HCT116 (cell line): ENCODE measurements around the gene RAB26.

Source experiments
- POLR2A ChIP-seq: IDR thresholded peaks from 2 replicates; pipeline ENCODE4 v1.7.0; 2011; ENCODE audit warnings: borderline replicate concordance; ENCODE audit not compliant: insufficient read depth, insufficient read length; ENCODE audit errors: extremely low read depth
- YY1 ChIP-seq: IDR thresholded peaks from 2 replicates; pipeline ENCODE4 v1.6.1; 2011; ENCODE audit warnings: low read length, low read depth, moderate library complexity, mild to moderate bottlenecking; ENCODE audit not compliant: insufficient replicate concordance; ENCODE audit errors: extremely low read depth
- ZNF274 ChIP-seq: fragments of 200-500 bp; sonication (Bioruptor generic); IDR thresholded peaks from 2 replicates; pipeline ENCODE4 v1.6.1; 2014; ENCODE audit warnings: mild to moderate bottlenecking, low read depth, low read length, inconsistent platforms
- TF ChIP-seq, protein P1 (sequence below), 3 experiments: fragments of 200-600 bp in 1 of 3; sonication (generic) in 1 of 3; IDR thresholded peaks in 2 of 3; conservative IDR thresholded peaks in 1 of 3; 2 replicates each; pipeline ENCODE4 v1.5.1; 2012 to 2017; ENCODE audit warnings: low read depth in 2 of 3, low read length in 2 of 3, antibody characterized with exemption in 1 of 3, borderline replicate concordance in 1 of 3, control low read depth in 1 of 3, mild to moderate bottlenecking in 1 of 3, mixed read lengths in 1 of 3, mixed run types in 1 of 3, moderate library complexity in 1 of 3; ENCODE audit not compliant: insufficient read depth in 1 of 3
- TF ChIP-seq, protein P2 (sequence below): IDR thresholded peaks from 2 replicates; pipeline ENCODE4 v1.6.1; 2012; ENCODE audit warnings: low read depth

DNA sequence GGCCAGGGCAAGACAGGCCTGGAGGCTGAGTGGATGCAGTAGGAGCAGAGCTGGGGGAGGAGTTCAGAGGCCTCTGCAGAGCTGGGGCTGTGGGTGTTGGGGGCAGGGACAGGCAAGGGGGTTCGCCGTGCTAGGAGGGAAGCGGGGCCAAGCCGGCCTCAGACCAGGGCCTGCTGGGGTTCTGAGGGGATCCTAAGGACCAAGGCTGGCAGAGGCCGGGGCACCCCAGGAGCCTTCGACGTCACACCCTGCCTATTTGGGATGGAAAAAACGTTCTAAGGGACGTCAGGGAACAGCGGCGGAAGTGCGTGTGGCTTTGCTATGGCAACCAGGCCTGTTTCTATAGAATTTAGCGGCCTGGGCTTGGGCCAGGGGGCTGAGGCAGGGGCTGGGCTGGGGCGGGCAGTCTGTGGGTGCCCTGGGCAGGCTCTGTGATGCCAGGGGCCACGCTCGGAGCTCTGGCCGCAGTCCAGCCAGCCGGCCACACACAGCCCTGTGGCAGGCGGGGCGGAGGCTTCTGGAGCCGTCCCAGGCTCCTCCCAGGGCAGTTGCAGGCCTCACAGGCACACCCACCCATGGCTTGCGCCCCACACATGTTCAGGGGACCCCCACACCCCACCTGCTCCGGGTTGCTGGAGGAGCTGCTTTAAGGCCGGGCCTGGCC lies 10.9 kb downstream of the RAB26 start:
- TF ChIP-seq, protein P1, sequence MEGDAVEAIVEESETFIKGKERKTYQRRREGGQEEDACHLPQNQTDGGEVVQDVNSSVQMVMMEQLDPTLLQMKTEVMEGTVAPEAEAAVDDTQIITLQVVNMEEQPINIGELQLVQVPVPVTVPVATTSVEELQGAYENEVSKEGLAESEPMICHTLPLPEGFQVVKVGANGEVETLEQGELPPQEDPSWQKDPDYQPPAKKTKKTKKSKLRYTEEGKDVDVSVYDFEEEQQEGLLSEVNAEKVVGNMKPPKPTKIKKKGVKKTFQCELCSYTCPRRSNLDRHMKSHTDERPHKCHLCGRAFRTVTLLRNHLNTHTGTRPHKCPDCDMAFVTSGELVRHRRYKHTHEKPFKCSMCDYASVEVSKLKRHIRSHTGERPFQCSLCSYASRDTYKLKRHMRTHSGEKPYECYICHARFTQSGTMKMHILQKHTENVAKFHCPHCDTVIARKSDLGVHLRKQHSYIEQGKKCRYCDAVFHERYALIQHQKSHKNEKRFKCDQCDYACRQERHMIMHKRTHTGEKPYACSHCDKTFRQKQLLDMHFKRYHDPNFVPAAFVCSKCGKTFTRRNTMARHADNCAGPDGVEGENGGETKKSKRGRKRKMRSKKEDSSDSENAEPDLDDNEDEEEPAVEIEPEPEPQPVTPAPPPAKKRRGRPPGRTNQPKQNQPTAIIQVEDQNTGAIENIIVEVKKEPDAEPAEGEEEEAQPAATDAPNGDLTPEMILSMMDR (IDR thresholded peaks at IDR 0.05 in 2 of 3, conservative IDR thresholded peaks at IDR 0.05 in 1 of 3; ENCODE audit: borderline replicate concordance in 1 of 3, insufficient read depth in 1 of 3, low read depth in 2 of 3, low read length in 2 of 3): no peak
- TF ChIP-seq YY1: no peak
- no peak for TF ChIP-seq ZNF274
- TF ChIP-seq, protein P2, sequence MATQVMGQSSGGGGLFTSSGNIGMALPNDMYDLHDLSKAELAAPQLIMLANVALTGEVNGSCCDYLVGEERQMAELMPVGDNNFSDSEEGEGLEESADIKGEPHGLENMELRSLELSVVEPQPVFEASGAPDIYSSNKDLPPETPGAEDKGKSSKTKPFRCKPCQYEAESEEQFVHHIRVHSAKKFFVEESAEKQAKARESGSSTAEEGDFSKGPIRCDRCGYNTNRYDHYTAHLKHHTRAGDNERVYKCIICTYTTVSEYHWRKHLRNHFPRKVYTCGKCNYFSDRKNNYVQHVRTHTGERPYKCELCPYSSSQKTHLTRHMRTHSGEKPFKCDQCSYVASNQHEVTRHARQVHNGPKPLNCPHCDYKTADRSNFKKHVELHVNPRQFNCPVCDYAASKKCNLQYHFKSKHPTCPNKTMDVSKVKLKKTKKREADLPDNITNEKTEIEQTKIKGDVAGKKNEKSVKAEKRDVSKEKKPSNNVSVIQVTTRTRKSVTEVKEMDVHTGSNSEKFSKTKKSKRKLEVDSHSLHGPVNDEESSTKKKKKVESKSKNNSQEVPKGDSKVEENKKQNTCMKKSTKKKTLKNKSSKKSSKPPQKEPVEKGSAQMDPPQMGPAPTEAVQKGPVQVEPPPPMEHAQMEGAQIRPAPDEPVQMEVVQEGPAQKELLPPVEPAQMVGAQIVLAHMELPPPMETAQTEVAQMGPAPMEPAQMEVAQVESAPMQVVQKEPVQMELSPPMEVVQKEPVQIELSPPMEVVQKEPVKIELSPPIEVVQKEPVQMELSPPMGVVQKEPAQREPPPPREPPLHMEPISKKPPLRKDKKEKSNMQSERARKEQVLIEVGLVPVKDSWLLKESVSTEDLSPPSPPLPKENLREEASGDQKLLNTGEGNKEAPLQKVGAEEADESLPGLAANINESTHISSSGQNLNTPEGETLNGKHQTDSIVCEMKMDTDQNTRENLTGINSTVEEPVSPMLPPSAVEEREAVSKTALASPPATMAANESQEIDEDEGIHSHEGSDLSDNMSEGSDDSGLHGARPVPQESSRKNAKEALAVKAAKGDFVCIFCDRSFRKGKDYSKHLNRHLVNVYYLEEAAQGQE: no peak
- TF ChIP-seq POLR2A: no peak
